B cell (primary cell): ENCODE measurements around the gene EDNRA. TPM values are rescaled to one million over a fixed set of nuclear protein-coding genes. Genes with fewer than 3 reads are reported as not detected.

Source experiments
- ATAC-seq: fragments of 200-7000 bp; cut with Tn5 transposase; one replicate; pipeline ENCODE4 v1.10.0; 2021; ENCODE audit warnings: low read depth, mild to moderate bottlenecking, moderate number of reproducible peaks, moderate library complexity
- CTCF ChIA-PET: fragments of 350-600 bp; sonication (Branson Sonifier 250); formaldehyde crosslinking; loops from one replicate; lab custom pipeline; 2021; ENCODE audit warnings: antibody characterized with exemption, inconsistent platforms; lab: Charles Lee
- POLR2A ChIA-PET: fragments of 350-600 bp; sonication (Branson Sonifier 250); formaldehyde crosslinking; loops from one replicate; lab custom pipeline; 2021; ENCODE audit warnings: antibody characterized with exemption; lab: Charles Lee
- DNase-seq: peaks from one replicate; pipeline ENCODE4 v3.0.0; 2013
- H2AFZ ChIP-seq: 2 replicates; pipeline ENCODE4 v1.6.1; 2012; ENCODE audit warnings: mild to moderate bottlenecking, low read depth, low read length; ENCODE audit not compliant: insufficient read depth, poor library complexity, severe bottlenecking
- H3K27ac ChIP-seq, 2 donors: 1 replicate in 1 of 2; 2 replicates in 1 of 2; pipeline ENCODE4 v1.5.1; 2012 to 2013; ENCODE audit warnings: low read length in 2 of 2, mild to moderate bottlenecking in 2 of 2, moderate library complexity in 1 of 2
- H3K27me3 ChIP-seq, 4 experiments: fragments of 200-600 bp in 1 of 4; sonication (generic) in 1 of 4; replicated peaks in 1 of 4; 1 replicate in 2 of 4; 2 replicates in 2 of 4; pipeline versions ENCODE4 v1.6.1 to v1.7.0; 2013 to 2016; ENCODE audit warnings: low read length in 3 of 4, mild to moderate bottlenecking in 2 of 4, mixed read lengths in 1 of 4, moderate library complexity in 1 of 4; ENCODE audit not compliant: insufficient read depth in 4 of 4, control insufficient read depth in 3 of 4; ENCODE audit errors: control extremely low read depth in 1 of 4
- H3K36me3 ChIP-seq, 2 experiments: replicated peaks in 1 of 2; 1 replicate in 1 of 2; 2 replicates in 1 of 2; pipeline versions ENCODE4 v1.6.1 to v1.7.1; 2013; ENCODE audit warnings: low read length in 1 of 2; ENCODE audit not compliant: insufficient read depth in 2 of 2, control insufficient read depth in 1 of 2; ENCODE audit errors: control extremely low read depth in 1 of 2, extremely low read depth in 1 of 2
- H3K4me1 ChIP-seq, 2 donors: fragments of 200-600 bp in 1 of 2; sonication (generic) in 1 of 2; 1 replicate in 1 of 2; 2 replicates in 1 of 2; pipeline versions ENCODE4 v1.5.1 to v1.6.1; 2013 to 2017; ENCODE audit warnings: low read length in 2 of 2; ENCODE audit not compliant: control insufficient read depth in 2 of 2, insufficient read depth in 2 of 2
- H3K4me2 ChIP-seq: replicated peaks from 2 replicates; pipeline ENCODE3; 2012; ENCODE audit warnings: mild to moderate bottlenecking, low read depth, low read length; ENCODE audit not compliant: poor library complexity, severe bottlenecking
- H3K4me3 ChIP-seq, 5 experiments: fragments of 200-600 bp in 1 of 5; sonication (generic) in 1 of 5; 1 replicate in 3 of 5; 2 replicates in 2 of 5; pipeline versions ENCODE4 v1.5.1 to v1.7.0; 2011 to 2016; ENCODE audit warnings: low read length in 4 of 5, mild to moderate bottlenecking in 4 of 5, low read depth in 2 of 5, control low read depth in 1 of 5, moderate library complexity in 1 of 5; ENCODE audit not compliant: insufficient read depth in 1 of 5; ENCODE audit errors: control extremely low read depth in 1 of 5, extremely low read depth in 1 of 5
- H3K79me2 ChIP-seq: fragments of 200-600 bp; sonication (generic); one replicate; pipeline ENCODE4 v1.6.0; 2016; ENCODE audit warnings: low read length; ENCODE audit not compliant: control insufficient read depth, insufficient read depth
- H3K9ac ChIP-seq: fragments of 200-600 bp; sonication (generic); 2 replicates; pipeline ENCODE4 v1.6.1; 2017; ENCODE audit warnings: mild to moderate bottlenecking, low read length, moderate library complexity
- H3K9me3 ChIP-seq, 3 donors: one replicate each; pipeline versions ENCODE4 v1.6.1 to v1.7.1; 2013; ENCODE audit warnings: low read length in 2 of 3; ENCODE audit not compliant: control insufficient read depth in 2 of 3, insufficient read depth in 1 of 3; ENCODE audit errors: control extremely low read depth in 1 of 3
- H4K20me1 ChIP-seq: 2 replicates; pipeline ENCODE4 v1.6.0; 2012; ENCODE audit warnings: mild to moderate bottlenecking, low read length; ENCODE audit not compliant: insufficient read depth, control insufficient read depth, poor library complexity, severe bottlenecking
- H3K27ac Mint-ChIP-seq: one replicate; pipeline ENCODE4 v1.8.0; 2021; ENCODE audit warnings: mixed read lengths
- H3K27me3 Mint-ChIP-seq: one replicate; pipeline ENCODE4 v1.8.0; 2021; ENCODE audit warnings: mixed read lengths
- H3K4me1 Mint-ChIP-seq: one replicate; pipeline ENCODE4 v1.8.0; 2021; ENCODE audit warnings: mixed read lengths
- H3K4me3 Mint-ChIP-seq: one replicate; pipeline ENCODE4 v1.8.0; 2021; ENCODE audit warnings: mixed read lengths
- H3K9me3 Mint-ChIP-seq: one replicate; pipeline ENCODE4 v1.8.0; 2022; ENCODE audit warnings: mixed read lengths; ENCODE audit not compliant: insufficient read depth
- CTCF ChIP-seq: fragments of 200-600 bp; IDR thresholded peaks from one replicate; pipeline ENCODE4 v1.8.0; 2022; ENCODE audit warnings: antibody characterized with exemption, mild to moderate bottlenecking
- EZH2 ChIP-seq: IDR thresholded peaks from 2 replicates; pipeline ENCODE4 v1.6.1; 2012; ENCODE audit warnings: borderline replicate concordance, low read depth, mild to moderate bottlenecking, moderate library complexity, low read length; ENCODE audit not compliant: insufficient read depth, poor library complexity, severe bottlenecking
- WGBS: methylation state at CpG from one replicate; pipeline ENCODE4 v1.1.5; 2013; ENCODE audit warnings: missing lambda C conversion rate; ENCODE audit not compliant: insufficient coverage; 5-methylcytosine and 5-hydroxymethylcytosine counted together
- intact Hi-C: fragments of 100-400 bp; cut with micrococcal nuclease; formaldehyde crosslinking; loops from one replicate; pipeline ENCODE4 v1.10.0; 2022
- polyA plus RNA-seq: library from polyadenylated mRNA; depleted of rRNA; stranded (reverse); fragments of >200 nt; gene quantifications from 2 replicates; pipeline ENCODE4 v1.2.3, GENCODE V29; 2012
- total RNA-seq, 2 donors: library from RNA; stranded (reverse); fragments of 120-200 nt in 1 of 2; gene quantifications; 1 replicate in 1 of 2; 2 replicates in 1 of 2; pipeline versions ENCODE4 v1.2.3 to v1.2.4, GENCODE V29; 2013 to 2022

The EDNRA gene
- total and polyA plus RNA-seq, 2 donors (not counting 1 experiment from before 2014, with no cell fraction given), result not detected

- Histone ChIP-seq H4K20me1 (no peaks in the 10 kb centered on the region), H3K4me3 (no peak overlapping the region), H3K9ac (no peak overlapping the region), H3K79me2 (no peaks in the 10 kb centered on the region), H3K4me1 (no peaks in the 10 kb centered on the region), H3K4me2 (no peak overlapping the region), H3K27ac (no peak overlapping the region), H2AFZ (no peak overlapping the region), H3K36me3 (no peaks in the 10 kb centered on the region), H3K9me3 (no peaks in the 10 kb centered on the region), H3K27me3 (no peaks in the 10 kb centered on the region)
- no CpG with 5 or more reads among the region's 3 CpGs for WGBS
- TF ChIP-seq EZH2, result no peak
- TF ChIP-seq CTCF, result no peak
- Mint-ChIP-seq H3K4me3 (no peak overlapping the region), H3K27ac (no peak overlapping the region), H3K4me1 (no peaks in the 10 kb centered on the region), H3K27me3 (peaks cover 10% of the 10 kb centered on the region), H3K9me3 (no peaks in the 10 kb centered on the region)
- intact Hi-C loops, result no loop called here
- DNase-seq (no peak), ATAC-seq (no peak)
- ChIA-PET POLR2A (no interaction called here), CTCF (no interaction called here)
Measured at GRCh38 chr4:147538711-147539110, 57.8 kb downstream of the EDNRA start.

- no peaks in the 10 kb centered on the region for H4K20me1 ChIP-seq
- ChIA-PET CTCF (no interaction called here), POLR2A (no interaction called here)
- TF ChIP-seq EZH2, result no peak
- no peak for TF ChIP-seq CTCF
- no peaks in the 10 kb centered on the region for H3K4me1 ChIP-seq
- no peaks in the 10 kb centered on the region for H3K36me3 ChIP-seq
- intact Hi-C loops, result no loop called here
- H3K4me3 Mint-ChIP-seq, result no peak overlapping the region
- H3K27me3 Mint-ChIP-seq, result peaks cover 10% of the 10 kb centered on the region
- no peaks in the 10 kb centered on the region for H3K27me3 ChIP-seq
- no peak for ATAC-seq
- no peaks in the 10 kb centered on the region for H3K4me1 Mint-ChIP-seq
- H3K4me2 ChIP-seq, result no peak overlapping the region
- H3K4me3 ChIP-seq, result no peak overlapping the region
- no peaks in the 10 kb centered on the region for H3K79me2 ChIP-seq
- WGBS, result 90% methylated on average over 2 of the region's 4 CpGs
- H3K9me3 Mint-ChIP-seq, result no peaks in the 10 kb centered on the region
- no peaks in the 10 kb centered on the region for H3K9me3 ChIP-seq
- no peak overlapping the region for H3K27ac ChIP-seq
- no peak overlapping the region for H3K9ac ChIP-seq
- H3K27ac Mint-ChIP-seq, result no peak overlapping the region
- no peak overlapping the region for H2AFZ ChIP-seq
- no peak for DNase-seq
Measured at GRCh38 chr4:147539959-147540358, 59.1 kb downstream of the EDNRA start.
